Measurements from ENCODE around the gene A4GNT.

- no peak for TF ChIP-seq GATA3 (IDR thresholded peaks at IDR 0.05; ENCODE audit: low read depth, low read length)
- no peak for TF ChIP-seq GATA2 (IDR thresholded peaks at IDR 0.05; ENCODE audit: low read depth, low read length)
Measured at GRCh38 chr3:138113326-138113725, 18.9 kb downstream of the A4GNT start.
